RPMI7951 (cell line): ENCODE measurements around the gene DIP2C. TPM values are rescaled to one million over a fixed set of nuclear protein-coding genes. Genes with fewer than 3 reads are reported as not detected.
A peak's percentile ranks its signal among the peaks of the same experiment; 100 is the strongest.
"Not testable (repeated sequence)": the region's sequence is repeated elsewhere in the genome, so short reads cannot be mapped to it uniquely, and the experiment has no call there.

Source experiments
- DNase-seq: peaks from one replicate; pipeline ENCODE4 v3.0.0-alpha.2; 2012; ENCODE audit warnings: low read depth
- total RNA-seq: library from RNA; depleted of rRNA; stranded (reverse); fragments of >200 nt; shearing (Covaris generic); gene quantifications from 2 replicates; pipeline ENCODE4 v1.2.3, GENCODE V29; 2014

The DIP2C gene
- total RNA-seq, 1 experiment from 2014 or later, result 7.0 TPM

GRCh38 chr10:695396-695795, 5.9 kb upstream of the DIP2C start:
- no peak for DNase-seq

GRCh38 chr10:693506-693905, 4.0 kb upstream of the DIP2C start:
- no peak for DNase-seq

GRCh38 chr10:692682-693351, 3.3 kb upstream of the DIP2C start:
- no peak for DNase-seq

- no peak for DNase-seq
Observed at GRCh38 chr10:691216-691615, 1.7 kb upstream of the DIP2C start.

GRCh38 chr10:690372-691161, 1.1 kb upstream of the DIP2C start:
- DNase-seq, result no peak

GRCh38 chr10:689121-689451, 382 bp downstream of the DIP2C start:
- DNase-seq, result no peak

GRCh38 chr10:688312-689120, 952 bp downstream of the DIP2C start:
- peak; percentile 56 for DNase-seq

GRCh38 chr10:687583-688311, 1.7 kb downstream of the DIP2C start:
- DNase-seq, result no peak

GRCh38 chr10:686155-686931, 3.1 kb downstream of the DIP2C start:
- DNase-seq, result no peak

- no peak for DNase-seq
Observed at GRCh38 chr10:685613-686012, 3.9 kb downstream of the DIP2C start.

- peak; percentile 94 for DNase-seq
Observed at GRCh38 chr10:683448-684071, 5.9 kb downstream of the DIP2C start.

GRCh38 chr10:682931-683447, 6.5 kb downstream of the DIP2C start:
- no peak for DNase-seq

GRCh38 chr10:681670-682318, 7.7 kb downstream of the DIP2C start:
- DNase-seq, result peak; percentile 49

- DNase-seq, result no peak
Observed at GRCh38 chr10:680745-681144, 8.7 kb downstream of the DIP2C start.

GRCh38 chr10:680146-680545, 9.3 kb downstream of the DIP2C start:
- DNase-seq, result no peak

GRCh38 chr10:679556-679955, 9.9 kb downstream of the DIP2C start:
- no peak for DNase-seq

- not testable (repeated sequence) for DNase-seq
Observed at GRCh38 chr10:678662-679005, 10.8 kb downstream of the DIP2C start.

GRCh38 chr10:677750-678661, 11.5 kb downstream of the DIP2C start:
- no peak for DNase-seq

GRCh38 chr10:677038-677437, 12.4 kb downstream of the DIP2C start:
- peak; percentile 27 for DNase-seq
